ENCODE measurements around the gene MYO18B. TPM values are rescaled to one million over a fixed set of nuclear protein-coding genes. Genes with fewer than 3 reads are reported as not detected.

MYO18B gene
- total RNA-seq, 1 experiment from 2014 or later, result 0.07 TPM

GRCh38 chr22:25961699-25962098 is 219.7 kb downstream of the MYO18B start:
- Histone ChIP-seq H3K36me3 (ENCODE audit: control insufficient read depth, insufficient read depth, low read length) (no peaks in the 10 kb centered on the region), H3K4me3 (ENCODE audit: low read depth, low read length) (no peak overlapping the region), H3K27me3 (replicated peaks; ENCODE audit: control insufficient read depth, insufficient read depth, low read length) (no peaks in the 10 kb centered on the region; the same call in 1 of the 2 replicates), H3K4me1 (no peaks in the 10 kb centered on the region), H3K9me3 (no peaks in the 10 kb centered on the region)
- ChIA-PET CTCF (no interaction called here), POLR2A (no interaction called here)
- TF ChIP-seq CTCF (IDR thresholded peaks at IDR 0.05; ENCODE audit: insufficient read depth in 1 of 2, low read depth in 1 of 2, low read length in 1 of 2, severe bottlenecking in 1 of 2, unreplicated experiment in 1 of 2), result no peak
- Mint-ChIP-seq H3K27ac (ENCODE audit: unreplicated experiment) (no peak overlapping the region), H3K27me3 (ENCODE audit: insufficient read depth, unreplicated experiment) (peaks cover 12% of the 10 kb centered on the region), H3K4me1 (ENCODE audit: low read depth, unreplicated experiment) (no peaks in the 10 kb centered on the region), H3K4me3 (ENCODE audit: unreplicated experiment) (no peak overlapping the region), H3K36me3 (ENCODE audit: insufficient read depth, unreplicated experiment) (no peaks in the 10 kb centered on the region), H3K9me3 (ENCODE audit: unreplicated experiment) (no peaks in the 10 kb centered on the region)
- intact Hi-C loops (cut with micrococcal nuclease; ENCODE audit: unreplicated experiment), result no loop called here
- BruUV-seq (replicated peaks), result no TSS peak
- no peak for DNase-seq

GRCh38 chr22:25962711-25963110 is 220.7 kb downstream of the MYO18B start:
- H3K9me3 Mint-ChIP-seq (ENCODE audit: unreplicated experiment), result no peaks in the 10 kb centered on the region
- H3K4me1 ChIP-seq, result no peaks in the 10 kb centered on the region
- no peaks in the 10 kb centered on the region for H3K9me3 ChIP-seq
- peaks cover 11% of the 10 kb centered on the region for H3K27me3 Mint-ChIP-seq (ENCODE audit: insufficient read depth, unreplicated experiment)
- TF ChIP-seq CTCF (IDR thresholded peaks at IDR 0.05; ENCODE audit: insufficient read depth in 1 of 2, low read depth in 1 of 2, low read length in 1 of 2, severe bottlenecking in 1 of 2, unreplicated experiment in 1 of 2), result no peak
- no peaks in the 10 kb centered on the region; the same call in 1 of the 2 replicates for H3K27me3 ChIP-seq (replicated peaks; ENCODE audit: control insufficient read depth, insufficient read depth, low read length)
- DNase-seq, result no peak
- intact Hi-C loops (cut with micrococcal nuclease; ENCODE audit: unreplicated experiment), result no loop called here
- H3K36me3 ChIP-seq (ENCODE audit: control insufficient read depth, insufficient read depth, low read length), result no peaks in the 10 kb centered on the region
- no peak overlapping the region for H3K4me3 ChIP-seq (ENCODE audit: low read depth, low read length)
- no peak overlapping the region for H3K4me3 Mint-ChIP-seq (ENCODE audit: unreplicated experiment)
- no peak overlapping the region for H3K27ac Mint-ChIP-seq (ENCODE audit: unreplicated experiment)
- no TSS peak for BruUV-seq (replicated peaks)
- ChIA-PET CTCF (no interaction called here), POLR2A (no interaction called here)
- H3K36me3 Mint-ChIP-seq (ENCODE audit: insufficient read depth, unreplicated experiment), result no peaks in the 10 kb centered on the region
- H3K4me1 Mint-ChIP-seq (ENCODE audit: low read depth, unreplicated experiment), result no peaks in the 10 kb centered on the region

- BruUV-seq (replicated peaks), result no TSS peak
- CTCF ChIA-PET, result no interaction called here
Observed at GRCh38 chr22:25964961-25965730, 223.2 kb downstream of the MYO18B start.

More at GRCh38 chr22:25964961-25965730, 223.2 kb downstream of the MYO18B start:
- H3K4me1 ChIP-seq, result no peaks in the 10 kb centered on the region
- POLR2A ChIA-PET, result no interaction called here
- Mint-ChIP-seq H3K27me3 (ENCODE audit: insufficient read depth, unreplicated experiment) (peaks cover 11% of the 10 kb centered on the region), H3K4me3 (ENCODE audit: unreplicated experiment) (no peak overlapping the region), H3K27ac (ENCODE audit: unreplicated experiment) (no peak overlapping the region), H3K4me1 (ENCODE audit: low read depth, unreplicated experiment) (no peaks in the 10 kb centered on the region), H3K9me3 (ENCODE audit: unreplicated experiment) (no peaks in the 10 kb centered on the region), H3K36me3 (ENCODE audit: insufficient read depth, unreplicated experiment) (no peaks in the 10 kb centered on the region)
- no peak for DNase-seq
- intact Hi-C loops (cut with micrococcal nuclease; ENCODE audit: unreplicated experiment), result no loop called here
- H3K27me3 ChIP-seq (replicated peaks; ENCODE audit: control insufficient read depth, insufficient read depth, low read length), result no peaks in the 10 kb centered on the region; the same call in 1 of the 2 replicates
- H3K9me3 ChIP-seq, result no peaks in the 10 kb centered on the region
- H3K4me3 ChIP-seq (ENCODE audit: low read depth, low read length), result no peak overlapping the region
- TF ChIP-seq CTCF (IDR thresholded peaks at IDR 0.05; ENCODE audit: insufficient read depth in 1 of 2, low read depth in 1 of 2, low read length in 1 of 2, severe bottlenecking in 1 of 2, unreplicated experiment in 1 of 2), result no peak
- no peaks in the 10 kb centered on the region for H3K36me3 ChIP-seq (ENCODE audit: control insufficient read depth, insufficient read depth, low read length)
